ENCODE measurements around the gene TMEM87A. TPM values are rescaled to one million over a fixed set of nuclear protein-coding genes. Genes with fewer than 3 reads are reported as not detected.

TMEM87A gene
- total and polyA plus RNA-seq, 2 experiments from 2014 or later: 41.8 to 43.5 TPM

DNA sequence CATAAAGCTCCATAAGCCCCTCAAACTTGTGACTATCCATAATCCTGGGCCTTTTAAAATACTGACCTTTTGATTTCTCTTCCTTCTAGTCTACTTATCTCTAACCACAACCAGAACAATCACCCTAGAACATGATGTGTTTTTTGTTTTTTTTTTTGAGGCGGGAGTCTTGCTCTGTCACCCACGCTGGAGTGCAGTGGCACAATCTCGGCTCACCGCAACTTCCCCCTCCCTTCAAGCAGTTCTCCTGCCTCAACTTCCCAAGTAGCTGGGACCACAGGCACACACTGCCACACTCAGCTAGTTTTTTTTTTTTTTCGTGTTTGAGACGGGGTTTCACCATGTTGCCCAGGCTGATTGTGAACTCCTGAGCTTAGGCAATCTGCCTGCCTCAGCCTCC, 90.3 kb downstream of the TMEM87A start:
- Mint-ChIP-seq H3K36me3 (ENCODE audit: low read depth) (peaks cover 53% of the 10 kb centered on the region), H3K9me3 (no peaks in the 10 kb centered on the region)

More for the DNA sequence above, 90.3 kb downstream of the TMEM87A start:
- Histone ChIP-seq H3K27me3 (ENCODE audit: insufficient read depth) (no peaks in the 10 kb centered on the region), H3K79me2 (replicated peaks; ENCODE audit: insufficient read depth) (no peaks in the 10 kb centered on the region), H3K4me2 (no peak overlapping the region), H3K27ac (ENCODE audit: low read depth) (no peak overlapping the region), H3K36me3 (ENCODE audit: insufficient read depth) (peaks cover 26% of the 10 kb centered on the region; the same call in 1 of the 2 replicates), H3F3A (replicated peaks; ENCODE audit: low read depth) (no peaks in the 10 kb centered on the region), H3K9me2 (ENCODE audit: insufficient read depth) (no peaks in the 10 kb centered on the region), H3K4me3 (no peak overlapping the region), H3K4me1 (ENCODE audit: insufficient read depth) (no peaks in the 10 kb centered on the region), H4K20me1 (replicated peaks; ENCODE audit: insufficient read depth) (no peaks in the 10 kb centered on the region), H2AFZ (no peak overlapping the region)
- no peaks in the 10 kb centered on the region for H3K27me3 Mint-ChIP-seq (ENCODE audit: insufficient read depth, low read depth, poor library complexity)
- H3K27ac Mint-ChIP-seq: no peak overlapping the region
- no peak for DNase-seq (ENCODE audit: low spot score)
- H3K4me1 Mint-ChIP-seq: no peaks in the 10 kb centered on the region
- ATAC-seq: no peak
- no peak overlapping the region for H3K4me3 Mint-ChIP-seq
- TF ChIP-seq NANOG (IDR thresholded peaks at IDR 0.05; ENCODE audit: borderline replicate concordance) (no peak), ZNF114 (CRISPR knock-in tag; IDR thresholded peaks at IDR 0.05) (no peak), EZH2phosphoT487 (IDR thresholded peaks at IDR 0.05; ENCODE audit: unreplicated experiment) (no peak), JUNB (IDR thresholded peaks at IDR 0.05; ENCODE audit: unreplicated experiment) (no peak), ZNF331 (CRISPR knock-in tag; IDR thresholded peaks at IDR 0.05; ENCODE audit: low read depth) (no peak), EZH2 (IDR thresholded peaks at IDR 0.05; ENCODE audit: low read depth, unreplicated experiment) (no peak), POLR2AphosphoS5 (IDR thresholded peaks at IDR 0.05; ENCODE audit: low read depth) (no peak), CREB1 (CRISPR knock-in tag; IDR thresholded peaks at IDR 0.05; ENCODE audit: low read depth) (no peak), STAT1 (IDR thresholded peaks at IDR 0.05; ENCODE audit: unreplicated experiment) (no peak)
- TF ChIP-seq, protein P1, sequence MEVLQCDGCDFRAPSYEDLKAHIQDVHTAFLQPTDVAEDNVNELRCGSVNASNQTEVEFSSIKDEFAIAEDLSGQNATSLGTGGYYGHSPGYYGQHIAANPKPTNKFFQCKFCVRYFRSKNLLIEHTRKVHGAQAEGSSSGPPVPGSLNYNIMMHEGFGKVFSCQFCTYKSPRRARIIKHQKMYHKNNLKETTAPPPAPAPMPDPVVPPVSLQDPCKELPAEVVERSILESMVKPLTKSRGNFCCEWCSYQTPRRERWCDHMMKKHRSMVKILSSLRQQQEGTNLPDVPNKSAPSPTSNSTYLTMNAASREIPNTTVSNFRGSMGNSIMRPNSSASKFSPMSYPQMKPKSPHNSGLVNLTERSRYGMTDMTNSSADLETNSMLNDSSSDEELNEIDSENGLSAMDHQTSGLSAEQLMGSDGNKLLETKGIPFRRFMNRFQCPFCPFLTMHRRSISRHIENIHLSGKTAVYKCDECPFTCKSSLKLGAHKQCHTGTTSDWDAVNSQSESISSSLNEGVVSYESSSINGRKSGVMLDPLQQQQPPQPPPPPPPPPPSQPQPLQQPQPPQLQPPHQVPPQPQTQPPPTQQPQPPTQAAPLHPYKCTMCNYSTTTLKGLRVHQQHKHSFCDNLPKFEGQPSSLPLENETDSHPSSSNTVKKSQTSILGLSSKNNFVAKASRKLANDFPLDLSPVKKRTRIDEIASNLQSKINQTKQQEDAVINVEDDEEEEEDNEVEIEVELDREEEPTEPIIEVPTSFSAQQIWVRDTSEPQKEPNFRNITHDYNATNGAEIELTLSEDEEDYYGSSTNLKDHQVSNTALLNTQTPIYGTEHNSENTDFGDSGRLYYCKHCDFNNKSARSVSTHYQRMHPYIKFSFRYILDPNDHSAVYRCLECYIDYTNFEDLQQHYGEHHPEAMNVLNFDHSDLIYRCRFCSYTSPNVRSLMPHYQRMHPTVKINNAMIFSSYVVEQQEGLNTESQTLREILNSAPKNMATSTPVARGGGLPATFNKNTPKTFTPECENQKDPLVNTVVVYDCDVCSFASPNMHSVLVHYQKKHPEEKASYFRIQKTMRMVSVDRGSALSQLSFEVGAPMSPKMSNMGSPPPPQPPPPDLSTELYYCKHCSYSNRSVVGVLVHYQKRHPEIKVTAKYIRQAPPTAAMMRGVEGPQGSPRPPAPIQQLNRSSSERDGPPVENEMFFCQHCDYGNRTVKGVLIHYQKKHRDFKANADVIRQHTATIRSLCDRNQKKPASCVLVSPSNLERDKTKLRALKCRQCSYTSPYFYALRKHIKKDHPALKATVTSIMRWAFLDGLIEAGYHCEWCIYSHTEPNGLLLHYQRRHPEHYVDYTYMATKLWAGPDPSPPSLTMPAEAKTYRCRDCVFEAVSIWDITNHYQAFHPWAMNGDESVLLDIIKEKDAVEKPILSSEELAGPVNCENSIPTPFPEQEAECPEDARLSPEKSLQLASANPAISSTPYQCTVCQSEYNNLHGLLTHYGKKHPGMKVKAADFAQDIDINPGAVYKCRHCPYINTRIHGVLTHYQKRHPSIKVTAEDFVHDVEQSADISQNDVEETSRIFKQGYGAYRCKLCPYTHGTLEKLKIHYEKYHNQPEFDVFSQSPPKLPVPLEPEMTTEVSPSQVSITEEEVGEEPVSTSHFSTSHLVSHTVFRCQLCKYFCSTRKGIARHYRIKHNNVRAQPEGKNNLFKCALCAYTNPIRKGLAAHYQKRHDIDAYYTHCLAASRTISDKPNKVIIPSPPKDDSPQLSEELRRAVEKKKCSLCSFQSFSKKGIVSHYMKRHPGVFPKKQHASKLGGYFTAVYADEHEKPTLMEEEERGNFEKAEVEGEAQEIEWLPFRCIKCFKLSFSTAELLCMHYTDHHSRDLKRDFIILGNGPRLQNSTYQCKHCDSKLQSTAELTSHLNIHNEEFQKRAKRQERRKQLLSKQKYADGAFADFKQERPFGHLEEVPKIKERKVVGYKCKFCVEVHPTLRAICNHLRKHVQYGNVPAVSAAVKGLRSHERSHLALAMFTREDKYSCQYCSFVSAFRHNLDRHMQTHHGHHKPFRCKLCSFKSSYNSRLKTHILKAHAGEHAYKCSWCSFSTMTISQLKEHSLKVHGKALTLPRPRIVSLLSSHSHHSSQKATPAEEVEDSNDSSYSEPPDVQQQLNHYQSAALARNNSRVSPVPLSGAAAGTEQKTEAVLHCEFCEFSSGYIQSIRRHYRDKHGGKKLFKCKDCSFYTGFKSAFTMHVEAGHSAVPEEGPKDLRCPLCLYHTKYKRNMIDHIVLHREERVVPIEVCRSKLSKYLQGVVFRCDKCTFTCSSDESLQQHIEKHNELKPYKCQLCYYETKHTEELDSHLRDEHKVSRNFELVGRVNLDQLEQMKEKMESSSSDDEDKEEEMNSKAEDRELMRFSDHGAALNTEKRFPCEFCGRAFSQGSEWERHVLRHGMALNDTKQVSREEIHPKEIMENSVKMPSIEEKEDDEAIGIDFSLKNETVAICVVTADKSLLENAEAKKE (CRISPR knock-in tag; IDR thresholded peaks at IDR 0.05): no peak
- TF ChIP-seq, protein P2, sequence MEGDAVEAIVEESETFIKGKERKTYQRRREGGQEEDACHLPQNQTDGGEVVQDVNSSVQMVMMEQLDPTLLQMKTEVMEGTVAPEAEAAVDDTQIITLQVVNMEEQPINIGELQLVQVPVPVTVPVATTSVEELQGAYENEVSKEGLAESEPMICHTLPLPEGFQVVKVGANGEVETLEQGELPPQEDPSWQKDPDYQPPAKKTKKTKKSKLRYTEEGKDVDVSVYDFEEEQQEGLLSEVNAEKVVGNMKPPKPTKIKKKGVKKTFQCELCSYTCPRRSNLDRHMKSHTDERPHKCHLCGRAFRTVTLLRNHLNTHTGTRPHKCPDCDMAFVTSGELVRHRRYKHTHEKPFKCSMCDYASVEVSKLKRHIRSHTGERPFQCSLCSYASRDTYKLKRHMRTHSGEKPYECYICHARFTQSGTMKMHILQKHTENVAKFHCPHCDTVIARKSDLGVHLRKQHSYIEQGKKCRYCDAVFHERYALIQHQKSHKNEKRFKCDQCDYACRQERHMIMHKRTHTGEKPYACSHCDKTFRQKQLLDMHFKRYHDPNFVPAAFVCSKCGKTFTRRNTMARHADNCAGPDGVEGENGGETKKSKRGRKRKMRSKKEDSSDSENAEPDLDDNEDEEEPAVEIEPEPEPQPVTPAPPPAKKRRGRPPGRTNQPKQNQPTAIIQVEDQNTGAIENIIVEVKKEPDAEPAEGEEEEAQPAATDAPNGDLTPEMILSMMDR (conservative IDR thresholded peaks at IDR 0.05; ENCODE audit: low read depth in 2 of 2): no peak
- TF ChIP-seq, protein P3, sequence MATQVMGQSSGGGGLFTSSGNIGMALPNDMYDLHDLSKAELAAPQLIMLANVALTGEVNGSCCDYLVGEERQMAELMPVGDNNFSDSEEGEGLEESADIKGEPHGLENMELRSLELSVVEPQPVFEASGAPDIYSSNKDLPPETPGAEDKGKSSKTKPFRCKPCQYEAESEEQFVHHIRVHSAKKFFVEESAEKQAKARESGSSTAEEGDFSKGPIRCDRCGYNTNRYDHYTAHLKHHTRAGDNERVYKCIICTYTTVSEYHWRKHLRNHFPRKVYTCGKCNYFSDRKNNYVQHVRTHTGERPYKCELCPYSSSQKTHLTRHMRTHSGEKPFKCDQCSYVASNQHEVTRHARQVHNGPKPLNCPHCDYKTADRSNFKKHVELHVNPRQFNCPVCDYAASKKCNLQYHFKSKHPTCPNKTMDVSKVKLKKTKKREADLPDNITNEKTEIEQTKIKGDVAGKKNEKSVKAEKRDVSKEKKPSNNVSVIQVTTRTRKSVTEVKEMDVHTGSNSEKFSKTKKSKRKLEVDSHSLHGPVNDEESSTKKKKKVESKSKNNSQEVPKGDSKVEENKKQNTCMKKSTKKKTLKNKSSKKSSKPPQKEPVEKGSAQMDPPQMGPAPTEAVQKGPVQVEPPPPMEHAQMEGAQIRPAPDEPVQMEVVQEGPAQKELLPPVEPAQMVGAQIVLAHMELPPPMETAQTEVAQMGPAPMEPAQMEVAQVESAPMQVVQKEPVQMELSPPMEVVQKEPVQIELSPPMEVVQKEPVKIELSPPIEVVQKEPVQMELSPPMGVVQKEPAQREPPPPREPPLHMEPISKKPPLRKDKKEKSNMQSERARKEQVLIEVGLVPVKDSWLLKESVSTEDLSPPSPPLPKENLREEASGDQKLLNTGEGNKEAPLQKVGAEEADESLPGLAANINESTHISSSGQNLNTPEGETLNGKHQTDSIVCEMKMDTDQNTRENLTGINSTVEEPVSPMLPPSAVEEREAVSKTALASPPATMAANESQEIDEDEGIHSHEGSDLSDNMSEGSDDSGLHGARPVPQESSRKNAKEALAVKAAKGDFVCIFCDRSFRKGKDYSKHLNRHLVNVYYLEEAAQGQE (IDR thresholded peaks at IDR 0.05; ENCODE audit: unreplicated experiment): no peak
- TF ChIP-seq, protein P4, sequence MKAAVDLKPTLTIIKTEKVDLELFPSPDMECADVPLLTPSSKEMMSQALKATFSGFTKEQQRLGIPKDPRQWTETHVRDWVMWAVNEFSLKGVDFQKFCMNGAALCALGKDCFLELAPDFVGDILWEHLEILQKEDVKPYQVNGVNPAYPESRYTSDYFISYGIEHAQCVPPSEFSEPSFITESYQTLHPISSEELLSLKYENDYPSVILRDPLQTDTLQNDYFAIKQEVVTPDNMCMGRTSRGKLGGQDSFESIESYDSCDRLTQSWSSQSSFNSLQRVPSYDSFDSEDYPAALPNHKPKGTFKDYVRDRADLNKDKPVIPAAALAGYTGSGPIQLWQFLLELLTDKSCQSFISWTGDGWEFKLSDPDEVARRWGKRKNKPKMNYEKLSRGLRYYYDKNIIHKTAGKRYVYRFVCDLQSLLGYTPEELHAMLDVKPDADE (IDR thresholded peaks at IDR 0.05): no peak
